Measurements from ENCODE around the gene RASGEF1C.

- TF ChIP-seq CTBP1 (IDR thresholded peaks at IDR 0.05; ENCODE audit: borderline replicate concordance) (no peak), BHLHE40 (IDR thresholded peaks at IDR 0.05; ENCODE audit: borderline replicate concordance) (no peak), SP1 (IDR thresholded peaks at IDR 0.05) (no peak), TARDBP (IDR thresholded peaks at IDR 0.05) (no peak)
These were observed 118.8 kb downstream of the RASGEF1C start for GRCh38 chr5:180090098-180090768.
